Esophagus squamous epithelium (tissue), 5 donors: Measurements from ENCODE around the gene GTPBP3. TPM values are rescaled to one million over a fixed set of nuclear protein-coding genes. Genes with fewer than 3 reads are reported as not detected.
A peak's percentile ranks its signal among the peaks of the same experiment; 100 is the strongest.

Source experiments
- DNase-seq: peaks from one replicate; lab custom pipeline; 2025; lab: John Stamatoyannopoulos, UW
- H3K27ac ChIP-seq, 4 donors: fragments of 200-600 bp; sonication (generic); one replicate each; pipeline ENCODE4 v1.5.1; 2016 to 2019; ENCODE audit warnings: mild to moderate bottlenecking in 1 of 4
- H3K27me3 ChIP-seq, 4 donors: fragments of 200-600 bp; sonication (generic); 1 replicate in 3 of 4; 2 replicates in 1 of 4; pipeline versions ENCODE4 v1.5.1 to v1.6.0; 2017 to 2021; ENCODE audit warnings: antibody characterized with exemption in 1 of 4
- H3K36me3 ChIP-seq, 3 donors: fragments of 200-600 bp; sonication (generic); one replicate each; pipeline ENCODE4 v1.5.1; 2016 to 2019
- H3K4me1 ChIP-seq, 3 donors: fragments of 200-600 bp; sonication (generic); one replicate each; pipeline ENCODE4 v1.5.1; 2017 to 2019
- H3K4me3 ChIP-seq, 4 donors: fragments of 200-600 bp; sonication (generic); 1 replicate in 3 of 4; 2 replicates in 1 of 4; pipeline ENCODE4 v1.5.1; 2016 to 2019; ENCODE audit warnings: mild to moderate bottlenecking in 2 of 4, moderate library complexity in 1 of 4
- H3K9me3 ChIP-seq, 3 donors: fragments of 200-600 bp; sonication (generic); one replicate each; pipeline ENCODE4 v1.5.1; 2016 to 2019
- CTCF ChIP-seq, 6 experiments: fragments of 450-650 bp in 4 of 6; fragments of 200-600 bp in 2 of 6; sonication (generic) in 2 of 6; IDR thresholded peaks; one replicate each; pipeline ENCODE4 v1.5.1; 2016 to 2019; ENCODE audit warnings: antibody characterized with exemption in 6 of 6, mild to moderate bottlenecking in 4 of 6, moderate library complexity in 4 of 6
- POLR2A ChIP-seq, 4 donors: fragments of 450-650 bp; IDR thresholded peaks; one replicate each; pipeline ENCODE4 v1.6.1; 2017; ENCODE audit warnings: antibody characterized with exemption in 4 of 4, mild to moderate bottlenecking in 4 of 4, moderate library complexity in 3 of 4
- WGBS, 2 donors: methylation state at CpG; one replicate each; pipeline ENCODE4 v1.1.5; 2018; 5-methylcytosine and 5-hydroxymethylcytosine counted together
- intact Hi-C: fragments of 100-400 bp; cut with DNase I; formaldehyde crosslinking; loops from one replicate; pipeline ENCODE4 v1.15.0; 2022
- total RNA-seq, 4 donors: library from RNA; depleted of rRNA; stranded (reverse); fragments of >200 nt; gene quantifications; one replicate each; pipeline ENCODE4 v1.1.0, GENCODE V29; 2016
- donor health status: DM: yes; HTN: yes; CAD: no.

The GTPBP3 gene
- total RNA-seq, 4 donors from 2014 or later, result 22.7 to 34.9 (median 31.4) TPM

- intact Hi-C loops, result no loop called here
- H3K4me1 ChIP-seq, result peaks cover 0 to 9% (median 0%) of the 10 kb centered on the region in 3 donors
- WGBS, 2 donors, result 40 to 43% methylated on average over 1 to 11 of the region's 39 CpGs
- no peaks in the 10 kb centered on the region for H3K36me3 ChIP-seq
- TF ChIP-seq POLR2A (IDR thresholded peaks at IDR 0.05), result no peak
- peak in 1 of 6 experiments; percentile 17 for TF ChIP-seq CTCF (IDR thresholded peaks at IDR 0.05)
- peak within 1 kb of the TSS in 3 of 4 donors; percentile 20 to 74 (median 64) for H3K27ac ChIP-seq
- no peak for DNase-seq
- no peaks in the 10 kb centered on the region for H3K9me3 ChIP-seq
- peaks cover 0 to 15% (median 0%) of the 10 kb centered on the region in 4 donors for H3K27me3 ChIP-seq
- peak within 1 kb of the TSS; percentile 7 to 54 (median 30) for H3K4me3 ChIP-seq
Measured at GRCh38 chr19:17376935-17377600, 39.7 kb downstream of the GTPBP3 start, which contains the start of gene PLVAP. PLVAP (minus strand) TSS chr19:17377342; CDS start chr19:17377288, 54 bp downstream.

GRCh38 chr19:17378271-17378670 is 40.9 kb downstream of the GTPBP3 start:
- Histone ChIP-seq H3K27me3 (peaks cover 0 to 15% (median 0%) of the 10 kb centered on the region in 4 donors), H3K4me1 (peaks cover 0 to 20% (median 7%) of the 10 kb centered on the region in 3 donors), H3K4me3 (no peak overlapping the region), H3K36me3 (no peaks in the 10 kb centered on the region), H3K9me3 (no peaks in the 10 kb centered on the region), H3K27ac (peak overlapping the region in 2 of 4 donors; percentile 22 to 64)
- TF ChIP-seq CTCF (IDR thresholded peaks at IDR 0.05), result no peak
- TF ChIP-seq POLR2A (IDR thresholded peaks at IDR 0.05), result no peak
- 63 to 66% methylated on average over 7 to 12 of the region's 13 CpGs for WGBS, 2 donors
- intact Hi-C loops, result no loop called here
- DNase-seq, result no peak

GRCh38 chr19:17379221-17379631 is 41.9 kb downstream of the GTPBP3 start:
- Histone ChIP-seq H3K27me3 (peaks cover 0 to 15% (median 0%) of the 10 kb centered on the region in 4 donors), H3K4me3 (no peak overlapping the region), H3K36me3 (no peaks in the 10 kb centered on the region), H3K4me1 (peaks cover 0 to 27% (median 8%) of the 10 kb centered on the region in 3 donors), H3K9me3 (no peaks in the 10 kb centered on the region), H3K27ac (peak overlapping the region in 1 of 4 donors; percentile 19)
- TF ChIP-seq POLR2A (IDR thresholded peaks at IDR 0.05), result no peak
- TF ChIP-seq CTCF (IDR thresholded peaks at IDR 0.05), result no peak
- 28 to 36% methylated on average over 8 to 11 of the region's 14 CpGs for WGBS, 2 donors
- no peak for DNase-seq
- intact Hi-C loops, result no loop called here

- TF ChIP-seq CTCF (IDR thresholded peaks at IDR 0.05), result no peak
- TF ChIP-seq POLR2A (IDR thresholded peaks at IDR 0.05), result no peak
- intact Hi-C loops, result loop anchor here (10.0 kb wide), 1 partner anchor 86 kb away; no protein-coding TSS in a partner anchor
Measured at GRCh38 chr19:17380426-17381138, 43.2 kb downstream of the GTPBP3 start.

More at GRCh38 chr19:17380426-17381138, 43.2 kb downstream of the GTPBP3 start:
- Histone ChIP-seq H3K4me1 (peaks cover 0 to 28% (median 8%) of the 10 kb centered on the region in 3 donors), H3K27me3 (peaks cover 0 to 15% (median 0%) of the 10 kb centered on the region in 4 donors), H3K9me3 (no peaks in the 10 kb centered on the region), H3K36me3 (no peaks in the 10 kb centered on the region), H3K27ac (no peak overlapping the region), H3K4me3 (no peak overlapping the region)
- WGBS, 2 donors, result 83 to 92% methylated on average over 3 to 5 of the region's 5 CpGs
- DNase-seq, result no peak
